HCT116 (cell line): ENCODE results near the gene SHISA6. TPM values are rescaled to one million over a fixed set of nuclear protein-coding genes. Genes with fewer than 3 reads are reported as not detected.

Source experiments
- ATAC-seq: fragments of 200-7000 bp; cut with Tn5 transposase; 2 replicates; pipeline ENCODE4 v1.9.1; 2020; ENCODE audit warnings: mild to moderate bottlenecking, moderate library complexity
- BruUV-seq: library from RNA; stranded (reverse); fragments of 400-500 nt; replicated peaks from 2 replicates; lab custom pipeline; 2021; lab: Mats Ljungman, UMichigan
- CTCF ChIA-PET: fragments of 300-600 bp; sonication (Branson Sonifier 250); formaldehyde crosslinking; loops from one replicate; lab custom pipeline; 2021; ENCODE audit warnings: antibody characterized with exemption; lab: Charles Lee
- POLR2A ChIA-PET: fragments of 300-600, 350-600 bp; sonication (Branson Sonifier 250); formaldehyde crosslinking; loops from one replicate; lab custom pipeline; 2021; ENCODE audit warnings: antibody characterized with exemption; lab: Charles Lee
- RAD21 ChIA-PET, 2 experiments: fragments of 300-600 bp; sonication (Branson Sonifier 250); formaldehyde crosslinking; loops; one replicate each; lab custom pipeline; 2023; ENCODE audit warnings: low total read pairs in 2 of 2; ENCODE audit not compliant: uncharacterized antibody in 2 of 2, unreplicated experiment in 2 of 2, low non-redundant PET in 1 of 2; lab: Charles Lee
- DNase-seq: peaks from one replicate; pipeline ENCODE4 v3.0.0-alpha.2; 2010; ENCODE audit warnings: low read depth, low spot score
- H2AFZ ChIP-seq: fragments of 200-600 bp; shearing (Covaris generic), sonication (generic); 2 replicates; pipeline ENCODE4 v1.6.1; 2017; ENCODE audit warnings: low read depth, mixed run types, mixed read lengths, antibody characterized with exemption, low read length; ENCODE audit not compliant: poor library complexity, severe bottlenecking
- H3K27ac ChIP-seq: 2 replicates; pipeline ENCODE4 v1.5.1; 2012; ENCODE audit warnings: low read depth, low read length
- H3K27me3 ChIP-seq: fragments of 200-600 bp; sonication (generic); 2 replicates; pipeline ENCODE4 v1.6.1; 2016; ENCODE audit warnings: mixed run types, low read length, mixed read lengths; ENCODE audit not compliant: insufficient read depth
- H3K36me3 ChIP-seq, 2 experiments: fragments of 200-500 bp in 1 of 2; fragments of 200-600 bp in 1 of 2; sonication (Bioruptor generic) in 1 of 2; sonication (generic) in 1 of 2; 2 replicates each; pipeline versions ENCODE4 v1.5.1 to v1.6.1; 2014 to 2016; ENCODE audit warnings: low read length in 2 of 2, inconsistent platforms in 1 of 2, mixed read lengths in 1 of 2, mixed run types in 1 of 2; ENCODE audit not compliant: insufficient read depth in 2 of 2, control insufficient read depth in 1 of 2
- H3K4me1 ChIP-seq, 2 experiments: fragments of 200-600 bp in 1 of 2; sonication (generic) in 1 of 2; 2 replicates each; pipeline versions ENCODE4 v1.5.1 to v1.6.1; 2012 to 2017; ENCODE audit warnings: low read length in 2 of 2, inconsistent platforms in 1 of 2, mild to moderate bottlenecking in 1 of 2, mixed read lengths in 1 of 2, mixed run types in 1 of 2, moderate library complexity in 1 of 2; ENCODE audit not compliant: insufficient read depth in 2 of 2, control insufficient read depth in 1 of 2
- H3K4me2 ChIP-seq: fragments of 200-600 bp; sonication (generic); 2 replicates; pipeline ENCODE4 v1.6.1; 2017; ENCODE audit warnings: mixed run types, low read length, mixed read lengths
- H3K4me3 ChIP-seq, 2 experiments: fragments of 200-600 bp in 1 of 2; sonication (generic) in 1 of 2; replicated peaks in 1 of 2; 2 replicates each; pipeline ENCODE4 v1.5.1; 2011 to 2016; ENCODE audit warnings: low read length in 2 of 2, control low read depth in 1 of 2, low read depth in 1 of 2, mild to moderate bottlenecking in 1 of 2, mixed read lengths in 1 of 2, mixed run types in 1 of 2
- H3K79me2 ChIP-seq: fragments of 200-600 bp; sonication (generic); 2 replicates; pipeline ENCODE4 v1.6.1; 2017; ENCODE audit warnings: mild to moderate bottlenecking, mixed run types, low read length, moderate library complexity, mixed read lengths; ENCODE audit not compliant: insufficient read depth
- H3K9ac ChIP-seq: fragments of 200-600 bp; sonication (generic); 2 replicates; pipeline ENCODE4 v1.6.1; 2016; ENCODE audit warnings: low read length, mixed read lengths
- H3K9me2 ChIP-seq: fragments of 200-600 bp; sonication (generic), shearing (Covaris generic); 2 replicates; pipeline ENCODE4 v1.6.1; 2017; ENCODE audit warnings: mixed run types, mild to moderate bottlenecking, moderate library complexity; ENCODE audit not compliant: insufficient read depth
- H3K9me3 ChIP-seq, 2 experiments: fragments of 200-500 bp in 1 of 2; fragments of 200-600 bp in 1 of 2; sonication (Bioruptor generic) in 1 of 2; sonication (generic) in 1 of 2; 2 replicates each; pipeline ENCODE4 v1.6.1; 2014 to 2017; ENCODE audit warnings: low read length in 2 of 2, mixed read lengths in 2 of 2, inconsistent platforms in 1 of 2, low read depth in 1 of 2, mild to moderate bottlenecking in 1 of 2, mixed run types in 1 of 2, moderate library complexity in 1 of 2; ENCODE audit not compliant: control insufficient read depth in 1 of 2, insufficient read depth in 1 of 2
- H4K20me1 ChIP-seq: fragments of 200-600 bp; sonication (generic), shearing (Covaris generic); 2 replicates; pipeline ENCODE4 v1.6.1; 2017; ENCODE audit warnings: mixed run types, mild to moderate bottlenecking, moderate library complexity; ENCODE audit not compliant: insufficient read depth
- CBX3 ChIP-seq: IDR thresholded peaks from 2 replicates; pipeline ENCODE4 v1.6.1; 2012; ENCODE audit warnings: low read depth
- EZH2 ChIP-seq: fragments of 200-600 bp; sonication (generic); IDR thresholded peaks from 2 replicates; pipeline ENCODE4 v1.6.1; 2017; ENCODE audit warnings: antibody characterized with exemption, mixed run types
- FOSL1 ChIP-seq: IDR thresholded peaks from 2 replicates; pipeline ENCODE4 v1.6.1; 2012; ENCODE audit warnings: low read depth
- POLR2AphosphoS5 ChIP-seq: IDR thresholded peaks from 2 replicates; pipeline ENCODE4 v1.6.1; 2011; ENCODE audit warnings: mild to moderate bottlenecking, low read depth, low read length, moderate library complexity
- SRF ChIP-seq: IDR thresholded peaks from 2 replicates; pipeline ENCODE4 v1.6.1; 2012; ENCODE audit warnings: low read depth
- YY1 ChIP-seq: IDR thresholded peaks from 2 replicates; pipeline ENCODE4 v1.6.1; 2011; ENCODE audit warnings: low read length, low read depth, moderate library complexity, mild to moderate bottlenecking; ENCODE audit not compliant: insufficient replicate concordance; ENCODE audit errors: extremely low read depth
- intact Hi-C: fragments of 100-400 bp; cut with micrococcal nuclease; formaldehyde crosslinking; loops from 2 replicates; pipeline ENCODE4 v1.10.0; 2022
- total RNA-seq: library from RNA; stranded (reverse); gene quantifications from one replicate; pipeline ENCODE4 v1.2.1, GENCODE V29; 2021; ENCODE audit not compliant: unreplicated experiment
- TF ChIP-seq, protein P1 (sequence below), 3 experiments: fragments of 200-600 bp in 1 of 3; sonication (generic) in 1 of 3; IDR thresholded peaks in 2 of 3; conservative IDR thresholded peaks in 1 of 3; 2 replicates each; pipeline ENCODE4 v1.5.1; 2012 to 2017; ENCODE audit warnings: low read depth in 2 of 3, low read length in 2 of 3, antibody characterized with exemption in 1 of 3, borderline replicate concordance in 1 of 3, control low read depth in 1 of 3, mild to moderate bottlenecking in 1 of 3, mixed read lengths in 1 of 3, mixed run types in 1 of 3, moderate library complexity in 1 of 3; ENCODE audit not compliant: insufficient read depth in 1 of 3
- TF ChIP-seq, protein P2 (sequence below): IDR thresholded peaks from 2 replicates; pipeline ENCODE4 v1.6.1; 2011; ENCODE audit warnings: mild to moderate bottlenecking, low read length, moderate library complexity; ENCODE audit not compliant: insufficient replicate concordance; ENCODE audit errors: extremely low read depth

SHISA6 gene
- total RNA-seq, 1 experiment from 2014 or later = not detected

GRCh38 chr17:11547853-11548252 lies 306.8 kb downstream of the SHISA6 start (continued):
- TF ChIP-seq, protein P1, sequence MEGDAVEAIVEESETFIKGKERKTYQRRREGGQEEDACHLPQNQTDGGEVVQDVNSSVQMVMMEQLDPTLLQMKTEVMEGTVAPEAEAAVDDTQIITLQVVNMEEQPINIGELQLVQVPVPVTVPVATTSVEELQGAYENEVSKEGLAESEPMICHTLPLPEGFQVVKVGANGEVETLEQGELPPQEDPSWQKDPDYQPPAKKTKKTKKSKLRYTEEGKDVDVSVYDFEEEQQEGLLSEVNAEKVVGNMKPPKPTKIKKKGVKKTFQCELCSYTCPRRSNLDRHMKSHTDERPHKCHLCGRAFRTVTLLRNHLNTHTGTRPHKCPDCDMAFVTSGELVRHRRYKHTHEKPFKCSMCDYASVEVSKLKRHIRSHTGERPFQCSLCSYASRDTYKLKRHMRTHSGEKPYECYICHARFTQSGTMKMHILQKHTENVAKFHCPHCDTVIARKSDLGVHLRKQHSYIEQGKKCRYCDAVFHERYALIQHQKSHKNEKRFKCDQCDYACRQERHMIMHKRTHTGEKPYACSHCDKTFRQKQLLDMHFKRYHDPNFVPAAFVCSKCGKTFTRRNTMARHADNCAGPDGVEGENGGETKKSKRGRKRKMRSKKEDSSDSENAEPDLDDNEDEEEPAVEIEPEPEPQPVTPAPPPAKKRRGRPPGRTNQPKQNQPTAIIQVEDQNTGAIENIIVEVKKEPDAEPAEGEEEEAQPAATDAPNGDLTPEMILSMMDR (IDR thresholded peaks at IDR 0.05 in 2 of 3, conservative IDR thresholded peaks at IDR 0.05 in 1 of 3; ENCODE audit: borderline replicate concordance in 1 of 3, insufficient read depth in 1 of 3, low read depth in 2 of 3, low read length in 2 of 3) = no peak

DNA sequence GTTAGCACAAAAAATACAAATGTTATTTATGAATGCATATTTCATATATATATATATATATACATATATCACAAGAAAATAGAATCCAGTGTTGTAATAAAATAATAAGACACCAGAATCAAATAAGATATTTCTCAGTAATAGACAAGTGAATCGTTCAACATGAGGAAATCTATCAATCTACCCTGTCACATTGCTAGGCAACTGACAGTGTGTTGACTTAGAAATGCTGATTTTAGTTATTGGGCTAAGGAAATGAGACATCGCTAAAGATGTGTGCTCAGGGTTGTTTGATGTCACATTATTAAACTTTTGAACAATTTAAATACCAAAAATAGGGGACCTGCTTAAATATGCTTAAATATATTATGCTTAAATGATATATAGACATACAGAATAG lies 307.4 kb downstream of the SHISA6 start:
- CTCF ChIA-PET = no interaction called here
- TF ChIP-seq YY1 (no peak), POLR2AphosphoS5 (no peak), SRF (no peak), CBX3 (no peak), FOSL1 (no peak), EZH2 (no peak)
- TF ChIP-seq, protein P2, sequence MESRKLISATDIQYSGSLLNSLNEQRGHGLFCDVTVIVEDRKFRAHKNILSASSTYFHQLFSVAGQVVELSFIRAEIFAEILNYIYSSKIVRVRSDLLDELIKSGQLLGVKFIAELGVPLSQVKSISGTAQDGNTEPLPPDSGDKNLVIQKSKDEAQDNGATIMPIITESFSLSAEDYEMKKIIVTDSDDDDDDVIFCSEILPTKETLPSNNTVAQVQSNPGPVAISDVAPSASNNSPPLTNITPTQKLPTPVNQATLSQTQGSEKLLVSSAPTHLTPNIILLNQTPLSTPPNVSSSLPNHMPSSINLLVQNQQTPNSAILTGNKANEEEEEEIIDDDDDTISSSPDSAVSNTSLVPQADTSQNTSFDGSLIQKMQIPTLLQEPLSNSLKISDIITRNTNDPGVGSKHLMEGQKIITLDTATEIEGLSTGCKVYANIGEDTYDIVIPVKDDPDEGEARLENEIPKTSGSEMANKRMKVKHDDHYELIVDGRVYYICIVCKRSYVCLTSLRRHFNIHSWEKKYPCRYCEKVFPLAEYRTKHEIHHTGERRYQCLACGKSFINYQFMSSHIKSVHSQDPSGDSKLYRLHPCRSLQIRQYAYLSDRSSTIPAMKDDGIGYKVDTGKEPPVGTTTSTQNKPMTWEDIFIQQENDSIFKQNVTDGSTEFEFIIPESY = no peak

More for the DNA sequence above, 307.4 kb downstream of the SHISA6 start:
- RAD21 ChIA-PET = no interaction called here
- ATAC-seq = no peak
- Histone ChIP-seq H3K9me2 (no peaks in the 10 kb centered on the region), H4K20me1 (no peaks in the 10 kb centered on the region), H3K79me2 (no peaks in the 10 kb centered on the region), H3K4me1 (no peaks in the 10 kb centered on the region), H3K27me3 (no peaks in the 10 kb centered on the region), H2AFZ (no peak overlapping the region), H3K27ac (no peak overlapping the region), H3K36me3 (no peaks in the 10 kb centered on the region), H3K4me2 (no peak overlapping the region), H3K9ac (no peak overlapping the region), H3K4me3 (no peak overlapping the region), H3K9me3 (peaks cover 0 to 11% of the 10 kb centered on the region in 2 experiments; a peak in 2 of 4 replicates)
- no TSS peak for BruUV-seq
- POLR2A ChIA-PET = no interaction called here
- no peak for DNase-seq
- intact Hi-C loops = no loop called here
